Ammon's horn (tissue), 1 donor: Measurements from ENCODE around the gene SESN1.
A peak's percentile ranks its signal among the peaks of the same experiment; 100 is the strongest.

Experiments
- DNase-seq: peaks from one replicate; pipeline ENCODE4 v3.0.0-alpha.2; 2016; ENCODE audit warnings: low spot score

Gene SESN1

GRCh38 chr6:108961077-108961476 is 133.6 kb downstream of the SESN1 start:
- DNase-seq = no peak

GRCh38 chr6:108960601-108961000 is 134.0 kb downstream of the SESN1 start:
- DNase-seq = no peak

- DNase-seq = no peak
These were observed 134.6 kb downstream of the SESN1 start for GRCh38 chr6:108959972-108960582.

- no peak for DNase-seq
These were observed 135.5 kb downstream of the SESN1 start for GRCh38 chr6:108958900-108959770.

GRCh38 chr6:108957221-108957620 is 137.4 kb downstream of the SESN1 start:
- DNase-seq = no peak

GRCh38 chr6:108955329-108955949 is 139.2 kb downstream of the SESN1 start:
- no peak for DNase-seq

GRCh38 chr6:108953681-108954080 is 141.0 kb downstream of the SESN1 start:
- no peak for DNase-seq

- DNase-seq = no peak
These were observed 141.7 kb downstream of the SESN1 start for GRCh38 chr6:108952776-108953486.

- no peak for DNase-seq
These were observed 143.2 kb downstream of the SESN1 start for GRCh38 chr6:108951351-108951953.

- DNase-seq = peak; percentile 80
These were observed 146.4 kb downstream of the SESN1 start for GRCh38 chr6:108948181-108948661.

GRCh38 chr6:108947114-108947854 is 147.4 kb downstream of the SESN1 start:
- DNase-seq = no peak

GRCh38 chr6:108946695-108947094 is 148.0 kb downstream of the SESN1 start:
- DNase-seq = no peak

- DNase-seq = peak; percentile 87
These were observed 148.9 kb downstream of the SESN1 start for GRCh38 chr6:108945681-108946159.

GRCh38 chr6:108944707-108945680 is 149.7 kb downstream of the SESN1 start:
- DNase-seq = peak; percentile 72

- DNase-seq = no peak
These were observed 150.6 kb downstream of the SESN1 start for GRCh38 chr6:108944071-108944470.

GRCh38 chr6:108942556-108943492 is 151.8 kb downstream of the SESN1 start:
- no peak for DNase-seq

- no peak for DNase-seq
These were observed 152.8 kb downstream of the SESN1 start for GRCh38 chr6:108941859-108942258.

- DNase-seq = no peak
These were observed 153.4 kb downstream of the SESN1 start for GRCh38 chr6:108941281-108941680.

- DNase-seq = no peak
These were observed 153.9 kb downstream of the SESN1 start for GRCh38 chr6:108940741-108941140.
